Ecto neural progenitor cell (in vitro differentiated cells): ENCODE data around the gene PPIC.
A peak's percentile ranks its signal among the peaks of the same experiment; 100 is the strongest.

Source experiments
- DNase-seq: peaks from one replicate; pipeline ENCODE4 v3.0.0-alpha.2; 2018; ENCODE audit warnings: low spot score

PPIC gene

GRCh38 chr5:123036391-123037103 lies at the start of gene PPIC:
Gene PPIC, minus strand, starts transcription at chr5:123036725. Its CDS starts 100 bp downstream, at chr5:123036625.
- DNase-seq: peak; percentile 85

GRCh38 chr5:123085638-123086286 lies 49.2 kb upstream of the PPIC start:
- no peak for DNase-seq

GRCh38 chr5:123084730-123085605 lies 48.4 kb upstream of the PPIC start:
- DNase-seq: no peak

- DNase-seq: no peak
These were observed 46.8 kb upstream of the PPIC start for GRCh38 chr5:123083298-123083697.

- no peak for DNase-seq
These were observed 43.7 kb upstream of the PPIC start for GRCh38 chr5:123080215-123080614.

GRCh38 chr5:123075521-123076163 lies 39.1 kb upstream of the PPIC start:
- DNase-seq: no peak

GRCh38 chr5:123068368-123068938 lies 31.9 kb upstream of the PPIC start:
- DNase-seq: no peak

GRCh38 chr5:123066016-123066415 lies 29.5 kb upstream of the PPIC start:
- no peak for DNase-seq

GRCh38 chr5:123059455-123059854 lies 22.9 kb upstream of the PPIC start:
- no peak for DNase-seq

GRCh38 chr5:123051206-123051605 lies 14.7 kb upstream of the PPIC start:
- DNase-seq: no peak

- DNase-seq: no peak
These were observed 11.2 kb upstream of the PPIC start for GRCh38 chr5:123047706-123048105.

- DNase-seq: no peak
These were observed 9.7 kb upstream of the PPIC start for GRCh38 chr5:123046222-123046621.

GRCh38 chr5:123044926-123045617 lies 8.5 kb upstream of the PPIC start:
- DNase-seq: no peak

GRCh38 chr5:123039673-123040072 lies 3.1 kb upstream of the PPIC start:
- no peak for DNase-seq

GRCh38 chr5:123037104-123037418 lies 536 bp upstream of the PPIC start:
- DNase-seq: no peak

- peak; percentile 79 for DNase-seq
These were observed 571 bp downstream of the PPIC start for GRCh38 chr5:123035918-123036390.

GRCh38 chr5:123035360-123035917 lies 1.1 kb downstream of the PPIC start:
- peak; percentile 55 for DNase-seq

GRCh38 chr5:123033157-123033671 lies 3.3 kb downstream of the PPIC start:
- DNase-seq: no peak

- DNase-seq: no peak
These were observed 8.3 kb downstream of the PPIC start for GRCh38 chr5:123028222-123028621.

GRCh38 chr5:123014689-123015088 lies 21.8 kb downstream of the PPIC start:
- no peak for DNase-seq

GRCh38 chr5:123012321-123012720 lies 24.2 kb downstream of the PPIC start:
- no peak for DNase-seq
